HT1080 (cell line): ENCODE results near the gene RASA3. TPM values are rescaled to one million over a fixed set of nuclear protein-coding genes. Genes with fewer than 3 reads are reported as not detected.
A peak's percentile ranks its signal among the peaks of the same experiment; 100 is the strongest.
"Not testable (repeated sequence)": the region's sequence is repeated elsewhere in the genome, so short reads cannot be mapped to it uniquely, and the experiment has no call there.

Experiments used
- DNase-seq: peaks from one replicate; pipeline ENCODE4 v3.0.0-alpha.2; 2015; ENCODE audit warnings: low read depth
- total RNA-seq: library from RNA; depleted of rRNA; stranded (reverse); fragments of >200 nt; shearing (Covaris generic); gene quantifications from 2 replicates; pipeline ENCODE4 v1.2.3, GENCODE V29; 2014

The RASA3 gene
- total RNA-seq, 1 experiment from 2014 or later = 41.7 TPM

DNA sequence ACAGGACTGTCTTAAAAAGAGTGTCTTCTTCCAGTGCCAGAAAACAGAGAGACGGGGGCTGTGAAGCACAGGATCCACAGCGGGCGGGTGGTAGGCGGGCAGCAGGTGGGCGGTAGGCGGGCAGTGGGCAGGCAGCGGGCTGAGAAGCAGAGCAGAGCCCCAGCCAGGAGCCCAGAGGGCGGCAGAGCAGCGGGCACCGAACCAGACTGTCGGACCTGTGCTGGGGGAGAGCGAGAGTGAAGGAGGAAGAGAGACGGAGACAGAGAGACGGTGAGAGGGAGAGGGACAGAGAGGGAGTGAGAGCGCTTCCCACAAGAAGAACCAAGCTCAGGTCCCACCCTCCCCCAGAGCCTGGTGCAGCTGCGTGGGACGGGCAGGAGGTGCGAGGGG, 30.3 kb downstream of the RASA3 start:
- DNase-seq = no peak

DNA sequence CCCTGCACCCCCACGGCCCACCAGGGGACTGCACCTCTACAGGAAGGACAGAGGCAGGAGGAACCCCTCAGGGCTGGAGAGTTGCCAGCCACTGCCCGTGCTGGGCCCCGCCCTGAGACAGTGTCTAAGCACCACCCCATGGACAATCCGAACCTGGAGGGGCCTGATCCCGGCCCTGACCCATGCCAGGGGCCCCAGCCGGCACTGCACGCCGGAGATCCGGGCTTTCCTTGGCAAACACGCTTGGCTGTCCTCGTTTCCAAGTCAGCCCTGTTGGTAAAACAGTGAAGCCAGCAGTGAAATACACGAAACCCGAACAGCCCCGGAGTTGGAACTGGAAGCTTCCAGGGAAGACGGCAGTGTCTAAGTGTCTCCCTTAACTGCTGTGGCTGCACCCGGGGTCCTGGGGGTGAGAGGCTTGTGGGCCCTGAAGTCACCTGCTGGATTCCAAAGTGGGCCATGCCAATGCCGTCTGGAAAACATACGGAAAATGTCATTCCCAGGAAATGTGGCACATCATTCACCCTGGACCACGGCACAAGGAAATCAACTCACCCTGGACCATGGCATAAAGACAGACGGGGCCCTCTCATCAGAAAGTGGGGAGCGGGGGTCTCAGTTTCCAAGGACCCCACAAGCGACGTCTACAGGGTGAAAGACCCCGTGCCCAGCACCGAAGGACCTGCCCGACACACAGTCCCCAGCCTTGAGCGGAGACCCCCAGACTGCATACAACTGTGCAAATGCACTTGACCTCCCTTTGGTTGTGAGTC, 30.9 kb downstream of the RASA3 start:
- no peak for DNase-seq

GRCh38 chr13:114100446-114101357, 31.7 kb downstream of the RASA3 start:
- DNase-seq = no peak

DNA sequence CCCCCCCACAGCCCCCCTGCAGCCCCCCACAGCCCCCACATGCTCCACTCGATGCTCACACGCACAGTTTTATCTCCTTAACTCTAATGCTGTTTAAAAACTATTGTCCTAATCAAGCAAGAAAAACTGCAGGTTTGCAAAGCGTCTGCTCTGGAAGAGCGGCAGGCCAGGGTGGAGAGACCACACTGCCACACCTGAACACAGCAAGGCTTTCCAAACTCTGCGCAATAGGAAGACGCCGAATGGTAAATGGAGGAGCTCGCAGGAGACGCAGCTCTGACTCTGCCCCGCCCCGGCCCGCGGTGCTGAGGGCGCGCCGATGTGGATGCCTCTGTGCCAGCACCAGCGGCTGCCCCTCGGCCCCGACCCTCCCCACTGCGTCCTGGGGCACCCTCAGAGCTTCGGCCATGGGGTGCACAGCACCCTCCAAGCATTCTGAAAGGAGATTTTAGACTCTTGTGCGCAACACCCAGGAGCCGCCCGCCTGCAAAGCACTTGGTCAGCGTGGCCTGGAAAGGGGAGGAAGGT, 32.4 kb downstream of the RASA3 start:
- no peak for DNase-seq

GRCh38 chr13:114099191-114099590, 33.2 kb downstream of the RASA3 start:
- DNase-seq = peak; percentile 75

DNA sequence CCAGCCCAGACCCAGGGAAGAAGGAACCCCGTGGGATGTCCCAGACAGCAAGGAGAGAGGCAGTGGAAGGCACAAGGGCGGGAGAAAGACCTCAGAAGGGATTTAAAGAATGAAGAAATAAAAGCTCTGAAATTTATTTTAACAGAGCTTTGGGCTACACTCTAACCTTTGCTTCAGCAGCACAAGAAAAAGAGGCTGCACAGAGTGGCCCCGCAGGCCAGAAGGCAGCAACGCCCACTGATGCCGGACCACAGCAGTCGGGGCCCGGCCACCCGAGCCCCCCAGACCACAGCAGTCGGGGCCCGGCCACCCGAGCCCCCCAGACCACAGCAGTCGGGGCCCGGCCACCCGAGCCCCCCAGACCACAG, 33.8 kb downstream of the RASA3 start:
- not testable (repeated sequence) for DNase-seq

DNA sequence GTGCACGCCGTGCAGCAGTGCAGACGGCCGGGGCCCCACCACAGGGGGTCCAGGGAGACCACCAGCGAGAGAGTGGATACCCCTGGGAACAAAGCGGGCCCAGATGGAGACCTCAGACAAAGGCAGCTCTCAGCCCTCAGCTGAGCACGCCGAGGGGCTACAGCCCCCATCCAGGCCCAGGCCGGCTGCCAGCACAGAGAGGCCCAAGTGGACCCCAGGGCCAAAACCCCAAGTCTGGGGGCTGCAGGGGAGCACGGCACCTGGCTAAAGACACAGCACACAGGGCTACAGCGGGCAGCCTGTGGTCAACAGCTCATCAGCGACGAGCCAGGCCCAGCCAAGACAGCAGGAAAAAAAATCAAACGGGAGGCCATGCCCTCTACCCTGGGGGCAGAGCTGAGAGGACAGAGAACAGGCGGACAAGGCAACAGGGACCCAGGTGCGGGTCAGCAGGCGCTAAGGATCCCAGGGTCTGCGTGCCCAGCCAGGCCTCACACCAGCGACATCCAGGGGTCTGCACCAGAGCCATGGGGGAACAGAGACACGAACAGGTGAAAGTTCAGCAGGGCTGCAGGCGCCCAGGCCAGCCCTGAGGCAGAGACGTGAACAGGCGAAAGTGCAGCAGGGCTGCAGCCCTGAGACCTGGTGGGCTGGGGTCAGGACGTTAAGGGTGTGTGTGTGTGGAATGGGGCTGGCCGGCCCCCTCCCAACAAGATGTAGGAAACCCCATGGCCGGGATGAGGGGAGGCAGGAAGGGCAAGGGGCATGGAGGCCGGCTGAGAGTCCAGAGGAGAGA, 34.3 kb downstream of the RASA3 start:
- DNase-seq = no peak

DNA sequence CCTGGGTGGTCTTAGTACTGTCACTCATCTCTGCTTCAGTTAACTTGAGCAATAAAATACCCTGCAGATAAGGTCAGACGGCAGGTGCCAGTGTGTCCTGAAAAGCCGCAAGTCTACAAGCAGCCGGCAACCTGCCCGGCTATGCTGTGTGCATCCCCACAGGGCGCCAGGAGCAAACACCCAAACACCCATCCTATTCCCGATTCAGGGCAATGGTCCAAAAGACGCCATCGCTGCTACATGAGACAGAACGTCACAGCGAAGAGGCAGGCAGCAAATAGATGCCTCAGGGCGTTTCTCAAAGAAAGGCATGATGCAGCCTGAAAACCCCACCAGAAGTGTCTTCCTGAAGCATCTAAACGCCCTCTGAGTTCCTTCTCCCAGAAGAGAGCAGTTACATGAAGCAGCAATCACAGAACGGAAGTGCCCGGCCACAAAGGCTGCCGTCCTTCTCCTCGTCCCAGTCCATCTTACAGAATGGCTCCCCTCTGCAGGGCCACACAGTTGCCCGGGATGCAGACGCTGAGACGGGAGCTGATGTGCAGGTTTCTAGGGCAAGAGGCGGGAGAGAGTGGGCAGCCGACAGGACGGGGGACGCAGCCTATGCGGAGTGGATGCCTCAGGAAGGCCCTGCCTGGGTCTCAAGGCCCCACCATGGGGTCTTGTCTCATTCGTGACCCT, 35.1 kb downstream of the RASA3 start:
- no peak for DNase-seq

DNA sequence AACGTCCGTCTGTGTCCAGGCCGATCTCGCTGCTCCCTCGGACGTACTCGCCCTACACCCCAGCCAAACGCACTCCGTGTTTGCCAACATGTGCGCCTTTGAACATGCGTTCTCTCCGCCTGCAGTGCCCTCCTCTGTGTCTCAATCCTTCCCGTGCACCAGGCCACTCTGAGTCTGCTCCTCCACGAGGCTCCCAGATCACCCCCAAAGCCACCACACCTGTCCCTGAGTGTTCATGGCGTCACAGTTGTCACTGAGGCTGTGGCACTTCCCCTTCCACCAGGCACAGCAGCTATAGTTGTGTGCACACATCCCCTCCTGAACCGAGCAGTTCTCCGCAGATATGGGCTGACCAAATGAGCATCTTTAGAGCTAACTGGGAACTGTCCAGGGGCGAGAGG, 35.6 kb downstream of the RASA3 start:
- DNase-seq = no peak

- DNase-seq = no peak
Measured at GRCh38 chr13:114096031-114096485, 36.4 kb downstream of the RASA3 start.

DNA sequence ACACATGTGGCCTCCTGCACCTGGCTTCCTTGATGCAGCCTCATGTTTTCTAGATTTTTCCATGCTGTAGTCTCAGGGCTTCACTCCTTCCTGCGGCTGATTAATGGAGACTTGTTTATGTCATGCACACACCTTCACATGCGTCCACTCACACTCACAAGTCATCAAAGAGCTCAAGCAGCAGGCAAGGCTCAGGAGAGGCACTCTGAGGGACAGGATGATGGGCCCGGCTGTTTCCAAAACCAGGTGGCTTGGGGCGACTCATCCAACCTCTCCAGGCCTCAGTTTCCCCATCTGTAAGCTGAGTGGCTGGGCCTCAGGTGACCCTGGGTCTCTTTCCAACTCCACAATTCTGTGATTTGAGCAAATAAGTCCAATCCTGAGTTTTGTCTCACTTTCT, 36.9 kb downstream of the RASA3 start:
- no peak for DNase-seq

DNA sequence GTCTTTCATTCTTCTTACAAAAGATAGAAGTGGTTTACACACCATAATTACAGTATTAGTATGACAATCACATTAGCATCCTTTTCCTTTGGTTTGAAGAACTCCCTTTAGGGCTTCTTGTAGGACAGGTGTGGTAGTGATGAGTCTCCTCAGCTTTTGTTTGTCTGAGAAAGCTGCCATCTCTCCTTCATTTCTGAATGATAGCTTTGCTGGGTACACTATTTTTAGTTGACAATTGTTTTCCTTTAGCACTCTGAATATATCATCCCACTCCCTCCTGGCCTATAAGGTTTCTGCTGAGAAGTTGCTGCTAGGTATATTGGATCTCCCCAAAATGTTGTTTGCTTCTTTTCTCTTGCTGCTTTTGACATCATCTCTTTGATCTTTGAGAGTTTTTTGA, 39.3 kb downstream of the RASA3 start:
- DNase-seq = no peak

DNA sequence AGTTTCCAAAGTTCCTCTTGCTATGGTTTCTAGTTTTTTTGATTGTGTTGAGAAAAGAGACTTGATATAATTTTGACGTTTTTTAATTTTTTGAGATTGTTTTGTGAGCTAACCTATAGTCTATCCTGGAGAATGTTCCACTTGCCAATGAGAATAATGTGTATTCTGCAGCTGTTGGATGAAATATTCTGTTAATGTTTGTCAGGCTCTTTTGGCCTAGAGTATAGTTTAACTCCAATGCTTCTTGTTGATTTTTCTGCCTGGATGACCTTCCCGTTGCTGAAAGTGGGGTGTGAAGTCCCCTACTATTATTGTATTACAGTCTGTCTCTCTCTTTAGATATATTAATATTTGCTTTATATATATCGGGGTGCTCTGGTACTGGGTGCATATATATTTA, 40.0 kb downstream of the RASA3 start:
- no peak for DNase-seq

- no peak for DNase-seq
Measured at GRCh38 chr13:114090476-114090875, 41.9 kb downstream of the RASA3 start.

- no peak for DNase-seq
Measured at GRCh38 chr13:114089751-114090400, 42.5 kb downstream of the RASA3 start.

- DNase-seq = no peak
Measured at GRCh38 chr13:114089341-114089740, 43.1 kb downstream of the RASA3 start.

- DNase-seq = no peak
Measured at GRCh38 chr13:114088863-114089262, 43.6 kb downstream of the RASA3 start.

- DNase-seq = no peak
Measured at GRCh38 chr13:114088234-114088633, 44.2 kb downstream of the RASA3 start.

DNA sequence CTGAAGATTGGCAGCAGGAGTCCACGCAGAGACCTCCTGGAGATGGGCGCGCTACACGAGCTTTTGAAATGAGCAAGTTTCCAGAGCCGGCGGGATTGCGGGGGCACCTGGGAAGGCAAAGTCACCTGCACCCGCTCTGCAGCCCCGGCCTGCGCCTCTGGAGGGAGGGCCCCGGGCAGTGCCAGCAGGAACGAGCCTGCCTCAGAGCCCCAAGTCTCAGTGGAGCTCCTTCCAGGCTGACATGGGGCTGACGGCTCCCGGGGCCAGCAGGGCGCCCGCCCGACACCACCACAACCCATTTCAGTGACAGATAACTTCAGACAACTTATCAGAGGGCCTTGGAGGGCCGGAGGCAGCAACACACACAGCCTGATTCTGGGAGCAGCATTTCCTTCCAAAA, 45.0 kb downstream of the RASA3 start:
- no peak for DNase-seq
